DND-41 (cell line): ENCODE measurements around the gene NDUFB5.

Experiments
- ATAC-seq: fragments of 200-7000 bp; cut with Tn5 transposase; 3 replicates; pipeline ENCODE4 v1.9.1; 2021; ENCODE audit warnings: low read depth; ENCODE audit not compliant: insufficient read depth
- DNase-seq: peaks from one replicate; pipeline ENCODE4 v3.0.0-alpha.2; 2020
- H2AFZ ChIP-seq: 2 replicates; pipeline ENCODE4 v1.6.0; 2012; ENCODE audit warnings: low read depth, low read length
- H3K27ac ChIP-seq: 2 replicates; pipeline ENCODE4 v1.5.1; 2012; ENCODE audit warnings: low read length, inconsistent platforms
- H3K27me3 ChIP-seq: fragments of 200-600 bp; sonication (generic); 2 replicates; pipeline ENCODE4 v1.6.0; 2012; ENCODE audit warnings: low read length, mild to moderate bottlenecking, inconsistent platforms; ENCODE audit not compliant: insufficient read depth, poor library complexity
- H3K36me3 ChIP-seq: 2 replicates; pipeline ENCODE4 v1.5.1; 2012; ENCODE audit warnings: low read length, inconsistent platforms; ENCODE audit not compliant: insufficient read depth
- H3K4me1 ChIP-seq: 2 replicates; pipeline ENCODE4 v1.5.1; 2012; ENCODE audit warnings: mild to moderate bottlenecking, low read length; ENCODE audit not compliant: insufficient read depth
- H3K4me2 ChIP-seq: 2 replicates; pipeline ENCODE4 v1.6.0; 2012; ENCODE audit warnings: mild to moderate bottlenecking, moderate library complexity, low read length, inconsistent platforms; ENCODE audit not compliant: insufficient read depth
- H3K4me3 ChIP-seq, 2 experiments: fragments of 200-600 bp in 1 of 2; shearing (Covaris generic) in 1 of 2; 2 replicates each; pipeline ENCODE4 v1.5.1; 2012 to 2016; ENCODE audit warnings: inconsistent platforms in 2 of 2, low read length in 2 of 2, mild to moderate bottlenecking in 2 of 2, low read depth in 1 of 2, moderate library complexity in 1 of 2
- H3K79me2 ChIP-seq: 2 replicates; pipeline ENCODE4 v1.6.0; 2012; ENCODE audit warnings: low read length, inconsistent platforms; ENCODE audit not compliant: insufficient read depth
- H3K9ac ChIP-seq: 2 replicates; pipeline ENCODE4 v1.6.0; 2012; ENCODE audit warnings: low read depth, mild to moderate bottlenecking, inconsistent platforms, low read length, moderate library complexity
- H3K9me3 ChIP-seq: 2 replicates; pipeline ENCODE4 v1.5.1; 2012; ENCODE audit warnings: low read length, moderate library complexity, mild to moderate bottlenecking, inconsistent platforms; ENCODE audit not compliant: insufficient read depth, severe bottlenecking
- H4K20me1 ChIP-seq: 2 replicates; pipeline ENCODE4 v1.6.0; 2012; ENCODE audit warnings: low read length; ENCODE audit not compliant: insufficient read depth
- EZH2 ChIP-seq: IDR thresholded peaks from 3 replicates; pipeline ENCODE4 v1.6.1; 2012; ENCODE audit warnings: borderline replicate concordance, low read depth, mild to moderate bottlenecking, moderate library complexity, low read length, inconsistent platforms; ENCODE audit not compliant: severe bottlenecking
- TF ChIP-seq, protein P1 (sequence below): IDR thresholded peaks from 2 replicates; pipeline ENCODE4 v1.5.1; 2012; ENCODE audit warnings: borderline replicate concordance, low read length, moderate library complexity, mild to moderate bottlenecking; ENCODE audit not compliant: poor library complexity, severe bottlenecking; ENCODE audit errors: extremely low read depth

Gene NDUFB5

DNA sequence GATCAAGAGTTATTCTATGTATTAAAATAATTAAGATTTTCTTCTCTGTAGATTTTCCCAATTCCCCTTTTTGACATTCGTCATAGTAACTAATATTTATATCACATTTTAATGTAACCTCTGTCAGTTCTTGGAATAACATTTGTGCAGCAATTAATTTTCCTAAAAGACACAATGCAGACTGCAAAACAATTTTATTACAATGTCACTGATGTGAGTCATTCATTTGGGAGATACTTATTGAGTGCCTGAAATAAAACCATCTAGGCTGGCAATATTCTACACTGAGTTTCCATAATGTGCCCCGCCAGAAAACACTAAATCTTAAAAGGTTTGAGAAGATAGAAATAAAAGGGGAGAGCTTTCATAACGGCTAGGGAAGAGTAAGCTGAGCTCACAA lies 41.6 kb downstream of the NDUFB5 start:
- no peak for DNase-seq
- Histone ChIP-seq H3K4me1 (peaks cover 4% of the 10 kb centered on the region; the same call in 1 of the 2 replicates), H3K27me3 (no peaks in the 10 kb centered on the region), H3K36me3 (no peaks in the 10 kb centered on the region), H3K79me2 (no peaks in the 10 kb centered on the region), H3K27ac (no peak overlapping the region), H3K4me3 (no peak overlapping the region), H2AFZ (no peak overlapping the region), H4K20me1 (no peaks in the 10 kb centered on the region), H3K4me2 (no peak overlapping the region), H3K9ac (no peak overlapping the region), H3K9me3 (no peaks in the 10 kb centered on the region)
- no peak for ATAC-seq
- TF ChIP-seq, protein P1, sequence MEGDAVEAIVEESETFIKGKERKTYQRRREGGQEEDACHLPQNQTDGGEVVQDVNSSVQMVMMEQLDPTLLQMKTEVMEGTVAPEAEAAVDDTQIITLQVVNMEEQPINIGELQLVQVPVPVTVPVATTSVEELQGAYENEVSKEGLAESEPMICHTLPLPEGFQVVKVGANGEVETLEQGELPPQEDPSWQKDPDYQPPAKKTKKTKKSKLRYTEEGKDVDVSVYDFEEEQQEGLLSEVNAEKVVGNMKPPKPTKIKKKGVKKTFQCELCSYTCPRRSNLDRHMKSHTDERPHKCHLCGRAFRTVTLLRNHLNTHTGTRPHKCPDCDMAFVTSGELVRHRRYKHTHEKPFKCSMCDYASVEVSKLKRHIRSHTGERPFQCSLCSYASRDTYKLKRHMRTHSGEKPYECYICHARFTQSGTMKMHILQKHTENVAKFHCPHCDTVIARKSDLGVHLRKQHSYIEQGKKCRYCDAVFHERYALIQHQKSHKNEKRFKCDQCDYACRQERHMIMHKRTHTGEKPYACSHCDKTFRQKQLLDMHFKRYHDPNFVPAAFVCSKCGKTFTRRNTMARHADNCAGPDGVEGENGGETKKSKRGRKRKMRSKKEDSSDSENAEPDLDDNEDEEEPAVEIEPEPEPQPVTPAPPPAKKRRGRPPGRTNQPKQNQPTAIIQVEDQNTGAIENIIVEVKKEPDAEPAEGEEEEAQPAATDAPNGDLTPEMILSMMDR, result no peak
- TF ChIP-seq EZH2, result no peak

DNA sequence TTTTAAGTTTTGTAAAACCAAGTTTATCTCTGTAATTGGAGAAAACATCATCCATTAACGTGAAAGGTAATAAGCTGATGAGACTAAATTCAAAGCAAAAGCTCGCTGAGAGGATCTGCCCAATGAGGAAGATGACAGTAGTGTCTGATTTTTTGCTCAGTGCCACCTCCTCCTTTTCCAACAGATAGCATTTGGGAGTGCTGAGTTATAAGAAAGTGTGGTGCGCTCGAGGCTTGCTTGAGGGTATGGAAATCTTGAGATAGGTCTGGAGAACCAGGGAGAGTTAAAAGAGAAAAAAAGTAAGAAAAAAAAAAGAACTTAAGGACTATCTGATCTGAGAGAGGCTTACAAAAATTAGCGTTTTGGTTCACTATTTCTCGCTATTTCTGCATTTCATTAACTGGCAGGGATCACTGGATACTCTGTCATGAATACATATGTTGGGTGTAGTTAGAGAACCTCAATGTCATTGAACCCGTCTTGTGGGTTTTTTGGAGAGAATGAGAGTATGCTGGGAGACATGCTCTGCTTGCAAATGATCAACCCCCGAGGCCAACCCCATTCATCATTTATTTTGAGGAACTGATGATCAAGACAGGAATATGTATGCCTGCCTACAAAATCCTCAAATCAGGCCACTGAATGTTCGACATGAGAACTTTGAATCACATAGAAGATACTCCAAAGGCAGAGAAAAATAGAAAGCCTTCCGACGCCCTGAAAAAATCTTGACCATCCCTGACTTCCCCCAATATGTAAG lies 47.3 kb downstream of the NDUFB5 start:
- H3K27me3 ChIP-seq, result no peaks in the 10 kb centered on the region
- H3K27ac ChIP-seq, result peak overlapping the region; percentile 91; the same call in 1 of the 2 replicates
- H3K4me2 ChIP-seq, result peak overlapping the region; percentile 94
- H4K20me1 ChIP-seq, result peaks cover 18% of the 10 kb centered on the region; the same call in 1 of the 2 replicates
- H3K36me3 ChIP-seq, result peaks cover 10% of the 10 kb centered on the region; the same call in 1 of the 2 replicates
- DNase-seq (no peak), ATAC-seq (no peak)
- no peaks in the 10 kb centered on the region for H3K9me3 ChIP-seq
- peak overlapping the region; percentile 84 for H2AFZ ChIP-seq
- TF ChIP-seq, protein P1, result no peak
- no peak for TF ChIP-seq EZH2
- peak overlapping the region; percentile 48 to 96; a peak in 3 of 4 replicates for H3K4me3 ChIP-seq
- H3K9ac ChIP-seq, result peak overlapping the region; percentile 89
- peaks cover 38% of the 10 kb centered on the region for H3K79me2 ChIP-seq
- H3K4me1 ChIP-seq, result peaks cover 40% of the 10 kb centered on the region

DNA sequence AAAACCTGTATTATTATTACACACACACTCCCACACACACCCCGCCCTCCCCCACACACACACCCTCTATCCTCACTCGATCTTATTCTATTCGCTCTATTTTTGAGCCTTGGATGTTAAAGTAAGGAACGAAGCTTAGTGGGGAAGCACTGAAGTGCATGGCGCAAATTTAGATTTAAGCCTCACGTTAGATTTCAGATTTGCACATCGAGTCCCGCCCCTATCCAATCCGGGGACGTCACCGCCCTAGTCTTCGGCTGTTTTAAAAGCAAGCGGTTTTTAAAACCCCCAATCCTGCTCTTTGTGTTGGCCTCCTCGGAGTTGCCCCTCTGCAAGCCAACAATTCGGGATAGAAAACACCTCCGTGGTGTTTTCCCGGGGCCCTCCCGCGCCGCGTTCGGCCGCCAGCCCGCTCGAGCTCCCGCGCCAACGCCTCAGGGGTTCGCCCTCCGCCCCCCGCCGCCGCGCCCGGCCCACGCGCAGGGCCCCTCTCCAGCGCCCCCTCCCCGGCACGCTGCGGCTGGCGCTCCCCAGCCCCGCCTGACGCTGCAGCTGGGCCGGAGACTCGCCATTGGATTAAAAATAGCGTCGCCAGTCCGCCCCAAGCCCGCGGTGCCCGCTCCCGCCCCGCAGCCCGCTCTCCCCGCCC lies 48.0 kb downstream of the NDUFB5 start, which contains the start of gene USP13:
Gene USP13 (plus strand): TSS at position 594 of the 649 bp plus-strand sequence. CDS start 186 bp downstream, outside the sequence.
- Histone ChIP-seq H3K4me3 (peak within 1 kb of the TSS; percentile 63 to 96), H3K4me1 (peaks cover 40% of the 10 kb centered on the region), H4K20me1 (peaks cover 19% of the 10 kb centered on the region; the same call in 1 of the 2 replicates), H3K36me3 (peaks cover 10% of the 10 kb centered on the region; the same call in 1 of the 2 replicates), H3K9ac (peak within 1 kb of the TSS; percentile 89), H3K27me3 (no peaks in the 10 kb centered on the region), H3K4me2 (peak within 1 kb of the TSS; percentile 94), H2AFZ (peak within 1 kb of the TSS; percentile 93), H3K27ac (peak within 1 kb of the TSS; percentile 91), H3K79me2 (peaks cover 44% of the 10 kb centered on the region), H3K9me3 (no peaks in the 10 kb centered on the region)
- TF ChIP-seq EZH2, result no peak
- TF ChIP-seq, protein P1, result peak; percentile 4
- peak; percentile 68 for ATAC-seq
- DNase-seq, result peak; percentile 74
